ENCODE data around the gene PRICKLE3.

PRICKLE3 gene

DNA sequence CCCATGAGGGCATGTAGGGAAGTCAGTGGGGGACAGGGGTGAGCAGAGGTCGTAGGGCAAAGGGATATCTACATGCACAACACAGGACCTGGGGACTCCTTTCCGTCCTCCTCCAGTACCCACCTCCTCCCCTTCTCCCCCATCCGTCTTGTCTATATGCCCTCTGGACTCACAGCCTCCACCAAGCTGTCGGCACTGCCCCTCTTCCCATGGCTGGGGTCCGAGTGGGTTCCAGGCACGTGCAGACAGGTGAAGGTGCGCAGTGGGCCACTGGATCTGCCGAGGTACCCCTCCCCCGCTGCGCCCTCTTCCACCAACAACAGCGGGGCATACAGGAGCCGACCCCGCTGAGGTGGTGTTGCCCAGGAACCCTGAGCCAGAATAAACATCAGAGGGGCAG lies 19.3 kb upstream of the PRICKLE3 start:
- DNase-seq (ENCODE audit: low spot score), result no peak

DNA sequence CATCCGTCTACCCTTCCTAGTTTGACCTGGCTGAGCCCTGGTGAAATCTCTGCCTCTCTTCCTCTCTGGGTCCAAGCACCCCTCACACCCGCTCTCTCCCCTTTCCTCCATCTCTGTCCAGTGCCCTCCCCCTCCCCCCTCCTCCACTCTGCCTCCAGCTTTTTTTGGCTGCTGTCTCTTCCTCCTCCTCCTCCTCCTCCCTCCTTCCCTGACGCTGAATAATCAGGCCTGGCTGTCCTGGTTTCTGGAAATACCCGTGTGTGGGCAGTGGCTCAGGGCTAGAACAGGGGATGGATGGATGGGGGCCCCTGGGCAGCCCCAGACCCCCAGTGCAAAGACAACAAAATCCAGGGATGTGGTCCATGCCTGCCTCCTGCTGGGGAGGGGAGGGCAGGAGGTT lies 18.5 kb upstream of the PRICKLE3 start:
- DNase-seq (ENCODE audit: low spot score), result no peak

GRCh38 chrX:49204017-49204416 lies 17.8 kb upstream of the PRICKLE3 start:
- DNase-seq (ENCODE audit: low spot score), result no peak

- DNase-seq (ENCODE audit: low spot score), result no peak
Measured at GRCh38 chrX:49203536-49203935, 17.4 kb upstream of the PRICKLE3 start.

GRCh38 chrX:49202022-49202421 lies 15.8 kb upstream of the PRICKLE3 start:
- DNase-seq (ENCODE audit: low spot score), result no peak

DNA sequence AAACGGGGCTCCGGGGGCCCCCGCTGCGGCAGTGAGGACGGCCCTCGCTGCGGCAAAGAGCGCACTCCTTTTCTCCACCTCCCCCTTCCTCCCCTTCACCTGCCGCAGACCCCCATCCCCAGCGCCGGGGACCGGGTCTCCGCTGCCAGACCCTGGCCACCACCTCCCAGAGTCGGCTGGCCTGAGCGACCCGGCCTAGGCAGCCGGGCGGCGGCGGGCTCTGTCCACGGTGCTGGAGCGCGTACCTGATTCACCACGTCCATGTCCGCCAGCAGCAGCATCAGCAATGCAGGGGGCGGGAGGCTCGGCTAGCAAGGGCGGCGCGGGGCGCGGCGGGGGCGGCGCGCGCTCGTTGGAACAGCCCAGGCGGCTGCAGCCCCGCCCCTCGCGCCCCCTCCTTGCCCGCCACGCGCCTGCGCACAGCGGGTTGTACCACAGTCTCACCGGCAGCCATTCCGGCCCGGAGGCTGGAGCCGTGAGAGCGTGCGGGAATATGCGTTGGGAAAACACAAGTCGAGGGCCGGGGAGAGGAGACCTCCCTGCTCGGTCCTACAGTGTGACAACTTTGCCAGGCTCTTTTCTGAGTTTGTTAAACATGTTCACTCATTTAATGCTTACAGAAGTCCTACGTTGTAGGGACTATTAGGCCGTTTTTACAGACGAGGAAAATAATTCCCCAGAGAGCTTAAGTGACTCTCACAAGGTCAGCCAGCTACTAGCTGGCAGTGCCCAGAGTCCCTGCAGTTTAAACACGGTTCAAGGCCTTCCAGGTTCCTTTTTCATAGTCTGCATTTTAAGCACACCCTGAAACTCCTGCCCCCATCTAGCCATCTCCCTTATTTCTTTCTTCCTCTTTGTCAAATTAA lies 14.0 kb upstream of the PRICKLE3 start, which contains the start of gene SYP:
Gene SYP (minus strand): TSS at position 288 of the 866 bp plus-strand sequence. CDS start 7 bp downstream, at position 281.
- DNase-seq (ENCODE audit: low spot score), result peak; percentile 94

DNA sequence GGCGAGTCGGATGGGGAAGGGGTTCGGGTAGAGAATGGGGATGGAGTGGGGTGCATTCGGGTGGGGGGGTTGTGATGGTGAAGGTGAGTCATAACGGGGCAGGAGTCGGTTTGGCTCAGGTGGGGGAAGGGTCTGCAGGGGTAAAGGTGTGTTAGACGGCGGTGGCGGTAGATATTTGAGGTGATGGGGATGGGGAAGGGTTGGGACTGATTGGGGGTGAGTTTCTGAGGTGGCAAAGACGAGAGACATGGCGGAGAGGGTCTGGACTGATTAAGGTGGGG lies 13.1 kb upstream of the PRICKLE3 start:
- no peak for DNase-seq (ENCODE audit: low spot score)

- no peak for DNase-seq (ENCODE audit: low spot score)
Measured at GRCh38 chrX:49198540-49199314, 12.6 kb upstream of the PRICKLE3 start.

DNA sequence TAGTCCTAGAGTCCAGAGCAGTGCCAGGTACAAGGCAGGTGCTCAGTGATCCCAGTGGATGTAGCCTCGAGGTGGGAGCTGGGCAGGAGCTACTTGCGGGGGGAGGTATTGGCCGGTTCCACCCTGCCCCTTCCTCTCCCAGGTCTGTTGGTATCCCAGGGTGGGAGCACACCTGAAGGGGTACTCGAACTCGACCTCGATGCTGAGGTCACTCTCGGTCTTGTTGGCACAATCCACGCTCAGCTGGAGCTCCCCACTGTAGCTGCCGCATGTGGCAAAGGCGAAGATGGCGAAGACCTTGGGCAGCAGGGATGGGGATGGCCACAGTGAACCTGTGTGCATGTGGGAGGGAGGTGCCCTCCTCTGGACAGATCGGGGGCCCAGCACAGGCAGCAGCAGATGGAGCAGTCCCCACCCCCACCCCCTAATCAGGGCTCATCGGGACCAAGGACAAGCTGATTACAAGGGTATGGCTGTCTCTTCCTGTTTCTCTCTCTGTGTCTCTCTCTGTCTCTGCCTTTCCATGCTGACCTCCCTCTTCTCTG lies 11.4 kb upstream of the PRICKLE3 start:
- DNase-seq (ENCODE audit: low spot score), result no peak

DNA sequence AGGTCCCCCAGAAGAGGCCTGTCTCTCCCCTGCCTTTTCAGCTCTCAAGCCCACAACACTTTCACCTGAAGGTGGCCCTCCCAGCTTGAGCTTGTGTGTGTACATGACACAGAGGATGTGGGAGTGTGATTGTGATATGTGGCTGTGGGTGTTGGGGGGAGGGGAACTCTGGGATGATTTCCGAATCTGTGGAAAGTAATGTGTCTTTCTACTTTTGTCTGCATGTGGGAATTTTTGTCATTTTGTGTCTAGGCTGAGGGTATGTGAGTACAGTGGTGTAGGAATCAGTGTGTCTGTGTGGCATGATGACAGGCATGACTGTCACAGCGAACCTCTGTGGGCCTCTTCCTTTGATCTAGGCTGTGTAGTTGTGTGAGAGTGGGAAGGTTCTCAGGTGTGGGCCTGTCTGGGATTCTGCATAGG lies 7.4 kb upstream of the PRICKLE3 start:
- no peak for DNase-seq (ENCODE audit: low spot score)

DNA sequence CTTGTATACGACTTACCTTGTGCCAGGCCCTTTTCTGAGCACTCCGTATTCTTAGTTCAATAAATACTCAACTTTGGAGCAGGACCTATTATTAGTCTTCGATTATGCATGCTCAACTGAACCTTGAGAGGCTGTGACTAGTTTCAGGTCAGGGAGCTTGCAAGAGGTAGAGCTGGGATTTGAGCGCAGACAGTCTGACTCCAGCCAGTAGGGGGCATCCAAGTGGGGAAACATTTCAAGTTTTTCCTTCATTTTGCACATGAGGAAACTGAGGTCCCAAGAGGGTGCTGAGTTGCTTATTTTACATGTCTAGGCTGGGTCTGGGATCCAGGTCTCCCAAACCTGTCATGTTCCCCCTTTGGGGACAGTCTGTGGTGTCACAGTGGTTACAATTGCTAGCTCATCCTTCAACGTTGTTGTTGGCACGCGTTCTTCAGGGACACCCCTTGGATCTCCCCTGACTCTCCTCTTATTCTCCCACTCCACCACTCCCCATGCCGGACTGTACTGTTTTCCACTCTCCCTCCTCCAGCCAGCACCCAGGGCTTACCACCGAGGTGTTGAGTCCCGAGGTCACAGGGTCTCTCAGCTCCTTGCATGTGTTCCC lies 6.7 kb upstream of the PRICKLE3 start:
- DNase-seq (ENCODE audit: low spot score), result no peak

DNA sequence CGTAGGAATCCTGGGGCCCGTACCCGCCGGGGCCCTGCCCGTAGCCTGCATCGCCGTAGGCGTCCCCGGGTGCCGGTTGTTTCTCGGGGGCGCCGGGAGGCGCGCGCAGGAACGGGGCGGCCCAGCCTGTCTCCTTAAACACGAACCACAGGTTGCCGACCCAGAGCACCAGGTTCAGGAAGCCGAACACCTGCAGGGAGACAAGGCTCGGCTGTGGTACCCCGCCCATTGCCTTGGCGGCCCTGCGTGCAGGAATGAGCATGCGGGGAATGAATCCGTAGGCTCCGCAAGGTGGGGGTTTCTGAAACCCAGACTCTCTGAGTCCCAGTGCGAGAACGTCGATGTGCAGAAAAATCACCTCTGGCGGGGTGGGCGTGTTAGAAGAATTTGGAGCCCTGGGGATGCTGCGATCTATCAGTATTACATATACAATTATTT lies 5.4 kb upstream of the PRICKLE3 start:
- DNase-seq (ENCODE audit: low spot score), result no peak

- DNase-seq (ENCODE audit: low spot score), result peak; percentile 96
Measured at GRCh38 chrX:49190821-49191573, 4.8 kb upstream of the PRICKLE3 start.

GRCh38 chrX:49189606-49190005 lies 3.4 kb upstream of the PRICKLE3 start:
- no peak for DNase-seq (ENCODE audit: low spot score)

DNA sequence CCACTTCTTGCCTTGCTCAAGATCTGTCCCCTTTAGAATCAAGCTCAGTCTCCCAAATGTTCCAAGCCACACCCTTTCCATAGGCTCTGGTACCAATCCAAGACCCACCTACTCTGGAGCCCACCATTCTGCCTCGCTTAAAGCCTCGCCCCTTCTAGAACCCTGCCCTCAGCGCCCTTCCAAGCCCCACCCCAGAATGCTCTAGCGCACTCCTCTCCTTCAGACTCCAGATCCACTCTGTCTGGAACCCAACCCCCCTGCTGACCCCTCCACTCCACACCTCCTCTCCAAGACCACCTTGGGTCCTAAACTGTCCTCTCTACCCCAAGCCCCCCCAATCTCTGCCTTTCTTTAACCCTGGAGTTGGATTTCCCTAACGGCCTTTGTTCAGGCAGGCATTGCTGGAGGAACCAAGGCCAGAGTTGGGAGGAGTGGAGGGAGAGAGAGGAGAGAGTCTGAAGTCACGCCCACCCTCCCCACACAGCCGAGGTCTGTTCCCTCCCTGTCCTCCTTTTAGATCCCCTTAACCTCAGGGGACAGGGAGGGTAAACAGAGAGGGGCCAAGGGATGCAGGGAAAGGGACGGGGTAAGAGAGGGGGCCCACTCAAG lies 2.4 kb upstream of the PRICKLE3 start:
- no peak for DNase-seq (ENCODE audit: low spot score)

- no peak for DNase-seq (ENCODE audit: low spot score)
Measured at GRCh38 chrX:49187526-49187925, 1.4 kb upstream of the PRICKLE3 start.

GRCh38 chrX:49187028-49187394 lies 838 bp upstream of the PRICKLE3 start:
- no peak for DNase-seq (ENCODE audit: low spot score)

DNA sequence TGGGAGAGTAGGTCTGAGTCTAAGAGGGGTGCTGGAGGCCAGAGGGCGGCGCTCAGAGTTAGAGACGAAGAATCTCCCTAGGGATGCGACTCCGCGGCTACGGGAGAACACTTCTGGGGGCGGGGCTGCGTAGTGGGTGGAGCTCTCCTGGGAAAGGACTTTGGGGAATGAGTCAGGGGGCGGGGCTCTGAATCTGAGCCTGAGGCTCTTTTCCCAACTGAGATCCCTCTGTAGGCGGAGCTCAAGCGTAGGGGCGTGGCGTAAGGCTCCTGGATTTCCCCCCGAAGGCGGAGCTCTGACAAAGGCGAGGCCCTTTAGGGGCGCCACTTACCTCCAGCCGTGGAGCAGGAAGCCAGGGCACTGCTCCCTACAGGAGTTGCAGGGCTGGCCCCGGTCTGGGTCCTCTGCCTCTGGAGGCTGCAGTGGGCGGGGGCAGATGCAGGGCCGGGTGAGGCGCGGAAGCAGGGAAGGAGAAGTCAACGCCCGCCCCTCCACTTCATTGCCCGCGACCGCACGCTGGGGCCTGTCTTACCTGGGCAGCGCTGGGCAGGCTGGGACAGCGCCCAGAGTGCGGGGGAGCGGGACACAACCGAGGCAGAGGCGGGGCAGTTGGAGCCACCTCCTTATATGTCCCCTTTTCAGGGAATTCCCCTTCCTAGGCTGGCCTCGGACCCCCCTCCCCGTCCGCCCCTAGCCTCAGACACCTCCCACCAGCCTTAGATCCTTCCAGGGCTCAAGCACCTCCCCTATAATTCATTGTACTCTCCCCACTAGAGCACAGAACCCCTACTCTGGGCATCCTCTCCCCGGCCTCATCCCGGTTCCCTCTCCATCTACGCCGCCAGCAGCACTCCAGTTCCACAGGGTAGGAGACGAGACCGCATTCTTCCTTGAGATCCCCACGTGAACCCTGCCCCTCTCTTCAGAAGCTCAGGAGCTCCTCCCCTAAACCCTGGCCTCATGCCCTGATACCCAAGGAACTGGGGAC lies 1.6 kb downstream of the PRICKLE3 start:
- no peak for DNase-seq (ENCODE audit: low spot score)

GRCh38 chrX:49183701-49184281 lies 2.4 kb downstream of the PRICKLE3 start:
- DNase-seq (ENCODE audit: low spot score), result no peak

DNA sequence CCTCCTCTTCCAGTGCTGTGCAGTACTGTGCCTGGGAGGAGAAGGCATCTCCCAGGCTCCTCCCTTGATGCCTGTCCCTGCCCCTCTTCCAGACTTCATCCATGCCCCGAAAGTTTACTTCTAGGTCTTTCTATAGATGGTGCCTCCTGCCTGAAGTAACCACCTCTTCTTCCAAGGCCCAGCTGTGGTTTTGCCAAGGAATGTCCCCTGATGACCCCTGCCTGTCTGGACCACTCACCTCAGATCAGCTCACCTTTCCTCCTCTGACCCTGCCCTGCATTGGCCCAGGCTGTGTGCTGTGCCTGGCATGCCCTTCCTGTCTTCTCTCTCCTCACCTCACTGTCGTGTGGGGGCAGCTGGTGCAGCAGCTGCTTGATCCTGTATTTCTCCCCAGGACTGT lies 6.8 kb downstream of the PRICKLE3 start:
- DNase-seq (ENCODE audit: low spot score), result no peak

Data from HuH-7.5 (cell line).